Bronchial epithelial cell (primary cell): Measurements from ENCODE around the gene ADPRHL1. TPM values are rescaled to one million over a fixed set of nuclear protein-coding genes. Genes with fewer than 3 reads are reported as not detected.

Experiments
- DNase-seq: peaks from one replicate; pipeline ENCODE4 v3.0.0-alpha.2; 2010; ENCODE audit warnings: low read depth
- FAIRE-seq: peaks from 2 replicates; lab custom pipeline; 2011; peaks lifted over from hg19 to GRCh38; lab: Jason Lieb, UNC
- H3K27me3 ChIP-seq: 2 replicates; pipeline ENCODE4 v1.5.1; 2011; ENCODE audit warnings: low read length; ENCODE audit not compliant: control insufficient read depth, insufficient read depth
- H3K36me3 ChIP-seq: 2 replicates; pipeline ENCODE4 v1.5.1; 2011; ENCODE audit warnings: low read length; ENCODE audit not compliant: control insufficient read depth, insufficient read depth
- H3K4me3 ChIP-seq: 2 replicates; pipeline ENCODE4 v1.5.1; 2011; ENCODE audit warnings: mild to moderate bottlenecking, low read depth, low read length, control low read depth
- total RNA-seq: library from RNA; depleted of rRNA; stranded (reverse); fragments of >200 nt; gene quantifications from 2 replicates; pipeline ENCODE4 v1.2.1, GENCODE V29; 2014
- TF ChIP-seq, protein P1 (sequence below): IDR thresholded peaks from 2 replicates; pipeline ENCODE4 v1.5.1; 2011; ENCODE audit warnings: mild to moderate bottlenecking, moderate library complexity, low read length, control low read depth, inconsistent platforms; ENCODE audit not compliant: insufficient read depth, severe bottlenecking

Gene ADPRHL1
- total RNA-seq, 1 donor from 2014 or later = 0.26 TPM

- Histone ChIP-seq H3K27me3 (no peaks in the 10 kb centered on the region), H3K36me3 (no peaks in the 10 kb centered on the region), H3K4me3 (no peak overlapping the region)
- DNase-seq (no peak), FAIRE-seq (peak; percentile 97)
- TF ChIP-seq, protein P1, sequence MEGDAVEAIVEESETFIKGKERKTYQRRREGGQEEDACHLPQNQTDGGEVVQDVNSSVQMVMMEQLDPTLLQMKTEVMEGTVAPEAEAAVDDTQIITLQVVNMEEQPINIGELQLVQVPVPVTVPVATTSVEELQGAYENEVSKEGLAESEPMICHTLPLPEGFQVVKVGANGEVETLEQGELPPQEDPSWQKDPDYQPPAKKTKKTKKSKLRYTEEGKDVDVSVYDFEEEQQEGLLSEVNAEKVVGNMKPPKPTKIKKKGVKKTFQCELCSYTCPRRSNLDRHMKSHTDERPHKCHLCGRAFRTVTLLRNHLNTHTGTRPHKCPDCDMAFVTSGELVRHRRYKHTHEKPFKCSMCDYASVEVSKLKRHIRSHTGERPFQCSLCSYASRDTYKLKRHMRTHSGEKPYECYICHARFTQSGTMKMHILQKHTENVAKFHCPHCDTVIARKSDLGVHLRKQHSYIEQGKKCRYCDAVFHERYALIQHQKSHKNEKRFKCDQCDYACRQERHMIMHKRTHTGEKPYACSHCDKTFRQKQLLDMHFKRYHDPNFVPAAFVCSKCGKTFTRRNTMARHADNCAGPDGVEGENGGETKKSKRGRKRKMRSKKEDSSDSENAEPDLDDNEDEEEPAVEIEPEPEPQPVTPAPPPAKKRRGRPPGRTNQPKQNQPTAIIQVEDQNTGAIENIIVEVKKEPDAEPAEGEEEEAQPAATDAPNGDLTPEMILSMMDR = no peak
These were observed 6.8 kb downstream of the ADPRHL1 start for GRCh38 chr13:113446488-113446854.

- Histone ChIP-seq H3K4me3 (no peak overlapping the region), H3K27me3 (no peaks in the 10 kb centered on the region), H3K36me3 (no peaks in the 10 kb centered on the region)
- no peak for FAIRE-seq
- TF ChIP-seq, protein P1 = no peak
- DNase-seq = no peak
These were observed 7.3 kb downstream of the ADPRHL1 start for GRCh38 chr13:113445791-113446487.

- Histone ChIP-seq H3K4me3 (no peak overlapping the region), H3K36me3 (no peaks in the 10 kb centered on the region), H3K27me3 (no peaks in the 10 kb centered on the region)
- TF ChIP-seq, protein P1 = no peak
- no peak for FAIRE-seq
- no peak for DNase-seq
These were observed 9.3 kb downstream of the ADPRHL1 start for GRCh38 chr13:113443991-113444390.

DNA sequence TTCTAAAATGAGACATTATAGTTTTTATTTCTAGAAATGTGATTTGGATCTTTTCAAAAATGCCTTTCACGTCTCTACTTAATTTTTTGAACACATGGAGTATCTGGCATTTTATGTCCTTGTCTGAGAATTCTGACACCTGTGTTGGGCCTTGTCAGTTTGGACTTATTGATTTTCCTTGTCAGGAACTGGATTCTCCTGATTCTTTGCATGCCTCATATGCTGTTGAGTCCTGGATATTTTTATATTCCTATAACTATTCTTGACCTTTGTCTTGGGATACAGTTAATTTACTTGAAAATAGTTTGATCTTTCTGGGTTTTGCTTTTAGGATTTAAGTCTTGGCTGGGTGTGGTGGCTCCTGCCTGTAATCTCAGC, 10.3 kb downstream of the ADPRHL1 start:
- H3K27me3 ChIP-seq = no peaks in the 10 kb centered on the region
- TF ChIP-seq, protein P1 = no peak
- H3K36me3 ChIP-seq = no peaks in the 10 kb centered on the region
- DNase-seq (no peak), FAIRE-seq (no peak)
- no peak overlapping the region for H3K4me3 ChIP-seq

DNA sequence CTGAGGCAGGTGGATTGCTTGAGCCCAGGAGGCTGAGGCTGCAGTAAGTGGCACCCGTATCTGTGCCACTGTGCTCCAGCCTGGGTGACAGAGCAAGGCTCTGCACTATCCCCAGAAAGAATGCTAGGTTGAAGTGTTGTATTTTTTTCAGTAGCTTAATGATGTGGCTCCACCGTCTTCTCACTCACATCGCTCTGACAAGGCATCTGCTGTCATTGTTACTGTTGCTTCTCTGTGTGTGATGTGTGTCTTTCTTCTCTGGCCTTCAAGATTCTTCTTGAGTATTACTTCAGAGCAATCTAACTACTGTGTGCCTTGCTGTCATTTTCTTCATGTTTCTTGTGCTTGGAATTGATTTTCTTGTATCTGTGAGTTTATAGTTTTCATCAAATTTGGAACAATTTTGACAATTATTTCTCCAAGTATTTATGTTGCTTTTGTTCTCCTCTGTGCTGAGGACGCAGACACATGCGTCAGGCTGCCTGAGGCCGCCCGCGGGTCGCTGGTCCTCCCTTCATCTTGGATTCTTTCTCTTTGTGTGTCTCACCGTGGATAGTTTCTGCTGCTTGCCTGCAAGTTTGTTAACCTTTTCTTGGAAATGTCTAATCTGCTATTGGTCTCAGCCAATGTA, 10.8 kb downstream of the ADPRHL1 start:
- TF ChIP-seq, protein P1 = no peak
- FAIRE-seq (no peak), DNase-seq (no peak)
- Histone ChIP-seq H3K27me3 (no peaks in the 10 kb centered on the region), H3K36me3 (no peaks in the 10 kb centered on the region), H3K4me3 (no peak overlapping the region)
